Ecto neural progenitor cell (in vitro differentiated cells): ENCODE measurements around the gene PTGER1.
"Not testable (repeated sequence)": the region's sequence is repeated elsewhere in the genome, so short reads cannot be mapped to it uniquely, and the experiment has no call there.

ENCODE experiments used
- DNase-seq: peaks from one replicate; pipeline ENCODE4 v3.0.0-alpha.2; 2018; ENCODE audit warnings: low spot score

Gene PTGER1

DNA sequence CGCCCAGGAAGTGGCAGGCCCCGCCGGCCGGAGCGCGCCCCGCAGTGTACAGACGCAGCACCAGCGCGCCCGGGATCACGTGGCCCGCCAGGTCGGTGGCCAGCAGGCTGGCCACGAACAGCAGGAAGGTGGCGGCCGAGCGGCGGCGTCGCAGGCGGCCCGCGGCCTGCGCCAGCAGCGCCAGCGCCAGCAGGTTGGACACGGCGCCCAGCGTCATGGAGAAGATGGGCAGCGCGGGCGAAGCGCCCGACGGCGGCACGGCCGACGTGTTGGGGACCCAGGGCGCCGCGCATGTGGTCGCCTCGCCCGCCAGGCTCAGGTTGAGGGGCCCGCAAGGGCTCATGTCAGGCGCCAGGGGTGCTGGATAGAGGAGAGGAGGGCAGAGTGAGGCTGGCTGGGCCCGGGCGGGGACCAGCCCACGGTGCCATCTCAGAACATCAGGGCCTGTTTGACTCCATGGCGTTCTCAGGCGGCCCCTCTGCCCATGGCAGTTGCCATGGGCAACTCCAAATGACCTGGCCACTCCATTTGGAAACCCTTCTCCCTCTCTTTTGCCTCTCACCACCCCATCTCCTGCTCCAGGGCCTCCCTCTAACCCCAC lies 1.1 kb downstream of the PTGER1 start:
- DNase-seq = no peak

DNA sequence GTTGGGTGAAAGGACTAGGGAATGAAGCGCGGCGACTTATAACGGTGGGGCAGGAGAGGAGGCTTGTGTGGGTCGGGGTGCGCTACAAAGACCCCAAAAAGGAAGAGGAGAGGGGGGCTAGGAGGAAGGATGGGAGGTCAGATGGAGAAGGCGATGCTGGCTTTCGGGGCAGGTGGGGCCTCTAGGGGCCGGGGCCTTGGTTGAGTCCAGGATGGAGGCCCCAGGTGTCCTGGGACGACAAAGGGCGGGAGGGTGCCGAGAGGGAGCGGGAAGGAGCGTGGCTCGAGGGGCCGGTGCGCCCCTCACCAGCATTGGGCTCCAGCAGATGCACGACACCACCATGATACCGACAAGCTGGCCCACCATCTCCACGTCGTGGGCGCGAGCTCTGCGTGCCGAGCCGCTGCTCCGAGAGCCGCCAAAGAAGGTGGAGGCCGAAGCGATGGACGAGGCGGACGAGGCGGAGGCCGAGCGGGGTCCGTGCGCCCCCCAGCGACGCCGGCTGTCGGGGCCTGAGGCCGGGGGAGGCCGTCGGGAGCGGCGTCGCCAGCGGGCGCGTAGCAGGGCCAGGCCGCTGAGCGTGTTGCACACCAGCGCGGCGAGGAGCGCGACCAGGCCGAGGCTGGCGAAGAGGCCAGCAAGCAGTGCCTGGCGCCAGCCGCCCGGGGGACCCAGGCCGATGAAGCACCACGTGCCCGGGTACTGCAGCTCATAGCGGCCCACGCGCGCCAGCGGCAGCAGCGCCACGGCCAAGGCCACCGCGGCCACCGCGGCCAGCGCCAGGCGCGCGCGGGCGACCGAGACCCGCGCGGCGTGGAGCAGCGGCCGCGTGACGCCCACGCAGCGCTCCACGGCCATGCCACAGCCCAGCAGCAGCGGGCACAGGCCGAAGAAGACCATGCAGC lies 1.8 kb downstream of the PTGER1 start:
- DNase-seq = peak; percentile 50

DNA sequence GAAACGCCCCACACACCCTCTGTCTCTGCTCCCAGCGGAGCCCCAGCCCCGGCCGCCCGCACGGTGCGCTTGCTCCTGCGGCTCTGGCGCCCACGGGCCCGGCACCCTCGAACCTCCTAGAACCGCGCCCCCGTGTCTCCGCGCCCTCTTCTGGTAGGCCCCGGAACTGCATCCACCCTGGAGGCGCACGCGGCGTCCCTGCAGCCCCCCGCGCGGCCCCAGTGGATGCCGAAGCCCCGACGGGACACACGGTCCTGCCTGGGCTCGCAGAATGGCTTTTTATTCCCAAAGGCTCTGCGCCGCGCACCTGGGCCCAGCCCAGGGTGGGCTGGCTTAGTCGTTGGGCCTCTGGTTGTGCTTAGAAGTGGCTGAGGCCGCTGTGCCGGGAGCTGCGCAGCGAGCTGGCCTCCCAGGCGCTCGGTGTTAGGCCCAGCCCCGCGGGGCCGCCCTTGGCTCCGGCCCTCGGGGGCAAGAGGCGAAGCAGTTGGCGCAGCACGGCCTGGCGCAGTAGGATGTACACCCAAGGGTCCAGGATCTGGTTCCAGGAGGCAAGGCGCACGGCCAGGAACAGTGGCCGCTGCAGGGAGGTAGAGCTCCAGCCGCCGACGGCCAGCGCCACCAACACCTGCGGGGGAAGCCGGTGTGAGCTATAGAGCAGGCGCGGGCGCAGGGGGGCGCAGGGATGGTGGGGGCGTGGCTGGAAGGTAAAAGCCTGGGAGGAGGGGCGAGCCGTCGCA lies 2.8 kb downstream of the PTGER1 start:
- DNase-seq = peak; percentile 90

DNA sequence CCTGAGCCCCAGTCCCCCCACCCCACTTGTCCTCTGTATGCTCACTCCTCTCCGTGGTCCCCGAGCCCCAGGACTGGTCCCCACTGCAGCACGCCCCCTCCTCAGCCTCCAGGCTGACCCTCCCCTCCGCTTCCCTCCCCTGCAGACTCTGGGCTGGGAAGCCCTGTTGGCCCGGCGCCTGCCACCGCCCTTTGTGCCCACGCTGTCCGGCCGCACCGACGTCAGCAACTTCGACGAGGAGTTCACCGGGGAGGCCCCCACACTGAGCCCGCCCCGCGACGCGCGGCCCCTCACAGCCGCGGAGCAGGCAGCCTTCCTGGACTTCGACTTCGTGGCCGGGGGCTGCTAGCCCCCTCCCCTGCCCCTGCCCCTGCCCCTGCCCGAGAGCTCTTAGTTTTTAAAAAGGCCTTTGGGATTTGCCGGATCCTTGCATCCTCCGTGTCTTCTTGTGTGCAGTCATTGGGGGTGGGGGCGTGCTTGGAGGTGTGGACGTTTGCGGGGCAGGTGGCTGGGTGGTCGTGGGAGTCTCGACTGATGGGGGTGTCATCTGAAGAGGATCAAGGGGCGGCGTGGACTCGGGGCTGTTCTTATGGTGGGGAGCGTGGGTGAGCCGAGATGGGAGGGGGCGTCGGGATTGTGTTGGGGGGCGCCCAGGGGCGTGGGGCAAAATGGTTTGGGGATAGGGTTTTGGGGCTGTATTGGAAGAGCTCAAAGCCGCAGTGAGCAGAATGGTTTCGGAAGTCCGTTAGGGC lies 3.5 kb downstream of the PTGER1 start:
- peak; percentile 50 for DNase-seq

- DNase-seq = no peak
These were observed 4.9 kb downstream of the PTGER1 start for GRCh38 chr19:14470031-14470876.

GRCh38 chr19:14467816-14468215 lies 7.3 kb downstream of the PTGER1 start:
- no peak for DNase-seq

DNA sequence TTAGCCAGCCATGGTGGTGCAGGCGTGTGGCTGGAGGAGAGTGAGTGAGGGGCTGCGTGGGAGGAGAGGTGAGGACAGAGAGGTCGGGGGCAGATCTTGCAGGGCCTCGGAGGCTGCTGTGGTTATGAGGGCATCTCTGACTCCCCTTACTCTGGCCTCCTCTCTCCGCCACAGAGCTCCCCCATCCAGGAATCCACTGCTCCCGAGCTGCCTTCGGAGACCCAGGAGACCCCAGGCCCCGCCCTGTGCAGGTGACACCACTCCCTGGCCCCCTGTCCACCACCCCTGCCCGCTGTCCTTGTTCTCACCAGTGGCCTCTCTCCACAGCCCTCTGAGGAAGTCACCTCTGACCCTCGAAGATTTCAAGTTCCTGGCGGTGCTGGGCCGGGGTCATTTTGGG lies 7.8 kb downstream of the PTGER1 start:
- no peak for DNase-seq

DNA sequence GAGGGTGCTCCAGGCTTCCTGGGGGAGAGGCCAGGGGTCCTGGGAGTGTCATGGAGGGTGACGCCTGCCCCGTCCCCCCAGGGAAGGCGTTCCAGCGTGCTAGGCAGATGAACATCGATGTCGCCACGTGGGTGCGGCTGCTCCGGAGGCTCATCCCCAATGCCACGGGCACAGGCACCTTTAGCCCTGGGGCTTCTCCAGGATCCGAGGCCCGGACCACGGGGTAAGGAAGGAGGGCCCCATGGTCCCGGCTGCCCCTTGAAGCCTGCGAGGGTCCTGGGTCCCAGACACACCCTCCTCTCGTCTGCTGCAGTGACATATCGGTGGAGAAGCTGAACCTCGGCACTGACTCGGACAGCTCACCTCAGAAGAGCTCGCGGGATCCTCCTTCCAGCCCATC lies 11.4 kb downstream of the PTGER1 start:
- no peak for DNase-seq

GRCh38 chr19:14462401-14462800 lies 12.8 kb downstream of the PTGER1 start:
- DNase-seq = not testable (repeated sequence)

GRCh38 chr19:14460935-14461334 lies 14.2 kb downstream of the PTGER1 start:
- no peak for DNase-seq

DNA sequence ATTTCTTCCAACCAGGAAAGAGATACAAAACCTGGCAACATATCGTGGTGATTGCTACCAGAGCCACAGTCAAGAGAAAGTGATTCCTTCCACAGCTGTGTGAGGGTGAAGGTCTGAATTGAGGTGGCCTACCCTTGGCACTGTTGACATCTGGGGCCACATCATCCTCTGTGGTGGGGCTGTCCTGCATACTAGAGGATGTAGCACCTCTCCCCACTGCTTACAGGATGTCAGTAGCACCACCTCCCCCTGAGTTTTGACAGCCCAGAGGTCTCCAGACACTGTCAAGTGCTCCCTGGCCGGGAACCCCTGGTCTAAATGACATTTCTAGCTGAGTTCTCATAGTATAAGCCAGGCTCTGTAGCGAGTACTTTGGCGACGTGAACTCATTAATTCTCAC lies 15.5 kb downstream of the PTGER1 start:
- no peak for DNase-seq

GRCh38 chr19:14452303-14452702 lies 22.9 kb downstream of the PTGER1 start:
- not testable (repeated sequence) for DNase-seq

DNA sequence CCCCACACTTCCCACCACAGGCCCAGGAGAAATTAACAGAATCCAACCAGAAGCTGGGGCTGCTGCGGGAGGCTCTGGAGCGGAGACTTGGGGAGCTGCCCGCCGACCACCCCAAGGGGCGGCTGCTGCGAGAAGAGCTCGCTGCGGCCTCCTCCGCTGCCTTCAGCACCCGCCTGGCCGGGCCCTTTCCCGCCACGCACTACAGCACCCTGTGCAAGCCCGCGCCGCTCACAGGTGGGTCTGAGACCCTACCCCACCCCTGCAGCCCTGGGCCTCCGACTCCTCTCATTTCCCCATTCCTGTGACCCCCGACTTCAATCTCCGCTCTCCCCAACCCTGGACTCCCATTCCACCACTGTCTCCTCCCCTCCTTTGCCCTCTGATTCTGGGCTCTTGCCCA lies 24.3 kb downstream of the PTGER1 start:
- DNase-seq = no peak

DNA sequence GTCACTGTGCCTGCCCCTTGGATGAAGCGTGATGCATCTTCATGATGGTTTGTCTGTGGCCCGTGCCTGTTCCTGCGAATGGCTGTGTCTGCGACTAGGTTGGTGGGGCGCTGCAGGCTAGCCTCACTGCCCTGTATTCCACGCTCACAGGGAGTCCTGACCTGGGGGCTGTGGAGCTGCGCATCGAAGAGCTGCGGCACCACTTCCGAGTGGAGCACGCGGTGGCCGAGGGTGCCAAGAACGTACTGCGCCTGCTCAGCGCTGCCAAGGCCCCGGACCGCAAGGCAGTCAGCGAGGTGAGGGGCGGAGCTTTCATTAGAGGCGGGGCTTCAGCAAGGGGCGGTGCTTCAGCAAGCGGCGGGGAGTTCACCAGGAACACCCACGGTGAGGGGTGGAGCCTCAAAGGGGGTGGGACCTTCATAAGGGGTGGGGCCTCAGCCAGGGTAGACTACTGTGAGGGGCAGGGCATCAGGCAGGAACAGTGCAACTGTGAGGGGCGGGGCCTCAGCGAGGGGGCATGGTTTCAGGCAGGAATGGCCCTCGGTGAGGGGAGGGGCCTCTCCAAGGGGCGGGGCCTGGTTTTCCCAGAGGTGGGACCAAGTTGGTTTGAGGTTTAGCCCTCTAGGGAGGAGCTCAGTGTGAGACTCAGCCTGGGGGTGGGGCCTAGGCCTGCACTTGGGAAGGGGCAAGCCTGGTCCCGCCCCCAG lies 24.8 kb downstream of the PTGER1 start:
- peak; percentile 80 for DNase-seq

DNA sequence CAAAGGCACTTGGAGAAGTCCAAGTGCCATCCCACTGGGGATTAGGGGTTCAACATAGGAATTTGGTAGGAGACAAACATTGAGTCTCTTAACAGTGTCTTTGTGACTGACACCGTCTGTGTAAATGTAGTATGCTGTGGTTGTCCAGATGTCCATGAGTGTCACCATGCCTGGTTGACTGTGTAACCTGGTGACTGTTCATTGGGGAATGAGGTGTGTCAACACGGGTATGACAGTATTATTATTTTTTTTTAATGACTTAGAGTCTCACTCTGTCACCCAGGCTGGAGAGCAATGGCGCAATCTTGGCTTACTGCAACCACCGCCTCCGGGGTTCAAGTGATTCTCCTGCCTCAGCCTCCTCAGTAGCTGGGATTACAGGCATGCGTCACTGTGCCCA lies 25.8 kb downstream of the PTGER1 start:
- no peak for DNase-seq

DNA sequence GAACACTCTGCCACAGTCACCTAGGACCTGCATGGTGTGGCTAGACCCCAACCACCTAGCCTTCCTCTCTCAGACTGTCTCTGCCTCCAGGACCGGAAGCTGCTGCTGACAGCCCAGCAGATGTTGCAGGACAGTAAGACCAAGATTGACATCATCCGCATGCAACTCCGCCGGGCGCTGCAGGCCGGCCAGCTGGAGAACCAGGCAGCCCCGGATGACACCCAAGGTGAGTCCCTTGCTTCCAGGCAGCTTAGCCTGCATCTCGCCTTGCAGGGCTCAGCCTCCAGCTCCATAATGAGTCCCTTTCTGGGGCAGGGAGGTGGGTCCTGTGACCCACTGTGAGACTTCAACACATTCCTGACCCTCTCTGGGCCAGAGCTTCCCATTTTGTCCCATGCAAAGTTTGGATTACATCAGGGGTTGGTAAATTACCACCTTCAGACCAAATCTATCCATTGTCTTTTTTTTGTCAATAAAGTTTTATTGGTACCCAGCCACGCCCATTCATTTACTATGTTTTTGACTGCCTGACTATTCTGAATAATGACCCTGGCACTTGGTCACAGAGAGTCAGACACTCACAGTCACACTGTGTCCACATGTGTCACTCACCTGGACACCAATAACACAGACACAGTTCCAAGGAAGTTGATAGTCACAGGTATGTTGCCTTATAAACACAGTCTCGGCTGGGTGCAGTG lies 28.7 kb downstream of the PTGER1 start:
- DNase-seq = no peak

- DNase-seq = no peak
These were observed 31.4 kb downstream of the PTGER1 start for GRCh38 chr19:14443632-14444216.

DNA sequence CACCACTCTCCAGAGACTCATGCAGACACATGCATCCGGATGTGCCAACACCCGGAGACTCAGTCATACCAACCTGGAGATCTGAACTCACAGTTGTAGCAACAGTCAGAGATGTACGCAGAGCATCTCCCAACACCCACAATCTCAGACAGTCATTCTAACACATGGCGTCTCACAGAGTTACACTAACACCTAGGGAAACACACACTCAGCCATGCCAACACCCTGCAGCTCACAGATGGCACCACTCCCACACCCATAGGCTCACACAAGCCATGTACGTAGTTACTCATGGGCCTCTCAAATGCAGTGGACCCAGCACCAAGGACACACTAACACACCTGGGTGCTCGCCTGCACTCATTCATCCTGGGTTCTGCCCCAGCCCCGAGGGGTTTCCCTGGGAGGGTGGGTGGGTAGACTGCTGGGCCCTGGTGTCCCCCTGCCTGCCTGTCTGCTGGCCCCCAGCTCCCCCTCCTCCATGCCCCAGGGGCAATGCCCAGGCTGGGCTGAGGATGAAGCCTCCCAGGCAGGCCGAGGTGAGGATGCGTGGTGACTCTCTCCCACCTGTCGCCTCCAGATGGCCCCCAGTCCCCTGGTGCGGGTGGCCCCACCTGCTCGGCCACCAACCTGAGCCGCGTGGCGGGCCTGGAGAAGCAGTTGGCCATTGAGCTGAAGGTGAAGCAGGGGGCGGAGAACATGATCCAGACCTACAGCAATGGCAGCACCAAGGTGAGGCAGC lies 32.1 kb downstream of the PTGER1 start:
- DNase-seq = no peak
